Measurements from ENCODE around the gene CPT1B.
A peak's percentile ranks its signal among the peaks of the same experiment; 100 is the strongest.

CPT1B gene

DNA sequence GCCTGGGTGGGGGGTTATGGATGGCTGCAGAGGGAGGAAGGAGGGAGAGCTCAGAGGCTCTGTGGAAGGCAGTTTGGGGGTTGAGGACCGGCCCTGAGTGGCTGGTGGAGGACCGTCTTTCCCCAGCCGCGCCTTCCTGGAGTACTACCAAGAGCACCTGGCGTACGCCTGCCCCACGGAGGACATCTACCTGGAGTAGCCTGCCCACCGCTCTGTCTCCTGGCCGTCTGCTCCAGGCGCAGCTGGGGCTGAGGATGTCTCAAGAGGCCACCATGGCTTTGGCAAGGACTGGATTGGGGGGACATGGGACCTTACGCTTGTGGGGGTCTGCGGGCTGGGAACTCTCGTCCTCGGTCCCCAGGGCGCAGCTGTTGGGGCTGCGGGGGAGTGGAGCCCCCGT, 32.4 kb upstream of the CPT1B start:
- CTCF ChIA-PET: interaction anchor here (1.4 kb wide), 1 partner anchor 32 kb away, joined by 3 read pairs; no protein-coding TSS in a partner anchor
- H3K27ac ChIP-seq (ENCODE audit: extremely low read depth, low read depth, low read length): no peak overlapping the region
- TF ChIP-seq ZNF24 (tag by site-specific recombination; IDR thresholded peaks at IDR 0.05) (no peak), ZNF132 (tag by site-specific recombination; IDR thresholded peaks at IDR 0.05; ENCODE audit: borderline replicate concordance) (no peak), ZFP69B (tag by site-specific recombination; IDR thresholded peaks at IDR 0.05) (no peak), RBAK (tag by site-specific recombination; IDR thresholded peaks at IDR 0.05) (no peak), EGR2 (tag by site-specific recombination; IDR thresholded peaks at IDR 0.05; ENCODE audit: low read depth) (no peak), ZNF354C (tag by site-specific recombination; IDR thresholded peaks at IDR 0.05; ENCODE audit: borderline replicate concordance, low read depth) (no peak), ZNF214 (tag by site-specific recombination; IDR thresholded peaks at IDR 0.05; ENCODE audit: borderline replicate concordance) (no peak), ZBTB8A (tag by site-specific recombination; IDR thresholded peaks at IDR 0.05) (no peak), ZNF37A (tag by site-specific recombination; IDR thresholded peaks at IDR 0.05) (no peak), SP2 (tag by site-specific recombination; IDR thresholded peaks at IDR 0.05) (no peak), KLF8 (tag by site-specific recombination; IDR thresholded peaks at IDR 0.05) (no peak)
- TF ChIP-seq, protein P1, sequence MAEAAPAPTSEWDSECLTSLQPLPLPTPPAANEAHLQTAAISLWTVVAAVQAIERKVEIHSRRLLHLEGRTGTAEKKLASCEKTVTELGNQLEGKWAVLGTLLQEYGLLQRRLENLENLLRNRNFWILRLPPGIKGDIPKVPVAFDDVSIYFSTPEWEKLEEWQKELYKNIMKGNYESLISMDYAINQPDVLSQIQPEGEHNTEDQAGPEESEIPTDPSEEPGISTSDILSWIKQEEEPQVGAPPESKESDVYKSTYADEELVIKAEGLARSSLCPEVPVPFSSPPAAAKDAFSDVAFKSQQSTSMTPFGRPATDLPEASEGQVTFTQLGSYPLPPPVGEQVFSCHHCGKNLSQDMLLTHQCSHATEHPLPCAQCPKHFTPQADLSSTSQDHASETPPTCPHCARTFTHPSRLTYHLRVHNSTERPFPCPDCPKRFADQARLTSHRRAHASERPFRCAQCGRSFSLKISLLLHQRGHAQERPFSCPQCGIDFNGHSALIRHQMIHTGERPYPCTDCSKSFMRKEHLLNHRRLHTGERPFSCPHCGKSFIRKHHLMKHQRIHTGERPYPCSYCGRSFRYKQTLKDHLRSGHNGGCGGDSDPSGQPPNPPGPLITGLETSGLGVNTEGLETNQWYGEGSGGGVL (tag by site-specific recombination; IDR thresholded peaks at IDR 0.05): 0 out of 2 replicates have a peak, but pooled peaks have one; percentile 1
- TF ChIP-seq, protein P2, sequence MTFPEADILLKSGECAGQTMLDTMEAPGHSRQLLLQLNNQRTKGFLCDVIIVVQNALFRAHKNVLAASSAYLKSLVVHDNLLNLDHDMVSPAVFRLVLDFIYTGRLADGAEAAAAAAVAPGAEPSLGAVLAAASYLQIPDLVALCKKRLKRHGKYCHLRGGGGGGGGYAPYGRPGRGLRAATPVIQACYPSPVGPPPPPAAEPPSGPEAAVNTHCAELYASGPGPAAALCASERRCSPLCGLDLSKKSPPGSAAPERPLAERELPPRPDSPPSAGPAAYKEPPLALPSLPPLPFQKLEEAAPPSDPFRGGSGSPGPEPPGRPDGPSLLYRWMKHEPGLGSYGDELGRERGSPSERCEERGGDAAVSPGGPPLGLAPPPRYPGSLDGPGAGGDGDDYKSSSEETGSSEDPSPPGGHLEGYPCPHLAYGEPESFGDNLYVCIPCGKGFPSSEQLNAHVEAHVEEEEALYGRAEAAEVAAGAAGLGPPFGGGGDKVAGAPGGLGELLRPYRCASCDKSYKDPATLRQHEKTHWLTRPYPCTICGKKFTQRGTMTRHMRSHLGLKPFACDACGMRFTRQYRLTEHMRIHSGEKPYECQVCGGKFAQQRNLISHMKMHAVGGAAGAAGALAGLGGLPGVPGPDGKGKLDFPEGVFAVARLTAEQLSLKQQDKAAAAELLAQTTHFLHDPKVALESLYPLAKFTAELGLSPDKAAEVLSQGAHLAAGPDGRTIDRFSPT (tag by site-specific recombination; IDR thresholded peaks at IDR 0.05): no peak
- TF ChIP-seq, protein P3, sequence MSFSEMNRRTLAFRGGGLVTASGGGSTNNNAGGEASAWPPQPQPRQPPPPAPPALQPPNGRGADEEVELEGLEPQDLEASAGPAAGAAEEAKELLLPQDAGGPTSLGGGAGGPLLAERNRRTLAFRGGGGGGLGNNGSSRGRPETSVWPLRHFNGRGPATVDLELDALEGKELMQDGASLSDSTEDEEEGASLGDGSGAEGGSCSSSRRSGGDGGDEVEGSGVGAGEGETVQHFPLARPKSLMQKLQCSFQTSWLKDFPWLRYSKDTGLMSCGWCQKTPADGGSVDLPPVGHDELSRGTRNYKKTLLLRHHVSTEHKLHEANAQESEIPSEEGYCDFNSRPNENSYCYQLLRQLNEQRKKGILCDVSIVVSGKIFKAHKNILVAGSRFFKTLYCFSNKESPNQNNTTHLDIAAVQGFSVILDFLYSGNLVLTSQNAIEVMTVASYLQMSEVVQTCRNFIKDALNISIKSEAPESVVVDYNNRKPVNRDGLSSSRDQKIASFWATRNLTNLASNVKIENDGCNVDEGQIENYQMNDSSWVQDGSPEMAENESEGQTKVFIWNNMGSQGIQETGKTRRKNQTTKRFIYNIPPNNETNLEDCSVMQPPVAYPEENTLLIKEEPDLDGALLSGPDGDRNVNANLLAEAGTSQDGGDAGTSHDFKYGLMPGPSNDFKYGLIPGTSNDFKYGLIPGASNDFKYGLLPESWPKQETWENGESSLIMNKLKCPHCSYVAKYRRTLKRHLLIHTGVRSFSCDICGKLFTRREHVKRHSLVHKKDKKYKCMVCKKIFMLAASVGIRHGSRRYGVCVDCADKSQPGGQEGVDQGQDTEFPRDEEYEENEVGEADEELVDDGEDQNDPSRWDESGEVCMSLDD (tag by site-specific recombination; IDR thresholded peaks at IDR 0.05): 0 out of 2 replicates have a peak, but pooled peaks have one; percentile 3
- TF ChIP-seq, protein P4, sequence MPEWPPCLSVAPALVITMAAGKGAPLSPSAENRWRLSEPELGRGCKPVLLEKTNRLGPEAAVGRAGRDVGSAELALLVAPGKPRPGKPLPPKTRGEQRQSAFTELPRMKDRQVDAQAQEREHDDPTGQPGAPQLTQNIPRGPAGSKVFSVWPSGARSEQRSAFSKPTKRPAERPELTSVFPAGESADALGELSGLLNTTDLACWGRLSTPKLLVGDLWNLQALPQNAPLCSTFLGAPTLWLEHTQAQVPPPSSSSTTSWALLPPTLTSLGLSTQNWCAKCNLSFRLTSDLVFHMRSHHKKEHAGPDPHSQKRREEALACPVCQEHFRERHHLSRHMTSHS (tag by site-specific recombination; IDR thresholded peaks at IDR 0.05): no peak
- no peaks in the 10 kb centered on the region for H3K9me3 ChIP-seq (ENCODE audit: control insufficient read depth, insufficient read depth, low read depth, low read length)
- peaks cover 0 to 44% of the 10 kb centered on the region in 2 experiments; a peak in 1 of 3 replicates for H3K36me3 ChIP-seq (ENCODE audit: control insufficient read depth in 2 of 2, insufficient read depth in 1 of 2, low read length in 2 of 2)
- POLR2A ChIA-PET: no interaction called here
- H3K4me3 ChIP-seq (ENCODE audit: low read depth, low read length): no peak overlapping the region
- H3K4me1 ChIP-seq (ENCODE audit: control insufficient read depth, insufficient read depth, low read length): peaks cover 4% of the 10 kb centered on the region; the same call in 1 of the 2 replicates

DNA sequence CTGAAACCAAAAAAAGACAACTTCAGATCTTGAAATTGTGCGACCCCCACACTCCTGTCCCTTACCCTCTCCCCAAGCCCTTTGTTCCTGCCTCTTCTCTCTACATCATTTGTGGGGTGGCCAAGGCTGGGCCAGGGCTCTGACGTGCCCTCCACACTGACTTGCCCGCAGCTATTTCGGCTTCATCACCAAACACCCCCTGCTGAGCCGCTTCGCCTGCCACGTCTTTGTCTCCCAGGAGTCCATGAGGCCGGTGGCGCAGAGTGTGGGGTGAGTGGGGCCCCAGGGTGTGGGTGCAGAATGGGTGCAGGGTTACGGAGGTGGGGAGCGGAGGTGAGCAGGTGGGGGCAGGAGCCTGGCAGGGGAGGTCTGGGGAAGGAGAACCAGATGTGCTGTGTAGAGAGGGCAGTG, 31.8 kb upstream of the CPT1B start:
- H3K27ac ChIP-seq (ENCODE audit: extremely low read depth, low read depth, low read length): no peak overlapping the region
- H3K9me3 ChIP-seq (ENCODE audit: control insufficient read depth, insufficient read depth, low read depth, low read length): no peaks in the 10 kb centered on the region
- peaks cover 4% of the 10 kb centered on the region; the same call in 1 of the 2 replicates for H3K4me1 ChIP-seq (ENCODE audit: control insufficient read depth, insufficient read depth, low read length)
- no peak overlapping the region for H3K4me3 ChIP-seq (ENCODE audit: low read depth, low read length)
- POLR2A ChIA-PET: no interaction called here
- peaks cover 0 to 49% of the 10 kb centered on the region in 2 experiments; a peak in 1 of 3 replicates for H3K36me3 ChIP-seq (ENCODE audit: control insufficient read depth in 2 of 2, insufficient read depth in 1 of 2, low read length in 2 of 2)
- CTCF ChIA-PET: interaction anchor here (0.6 to 1.4 kb wide), 2 partner anchors 32 to 173 kb away, joined by 3 read pairs; no protein-coding TSS in a partner anchor
- TF ChIP-seq ZNF138 (tag by site-specific recombination; IDR thresholded peaks at IDR 0.05; ENCODE audit: borderline replicate concordance) (no peak), ZNF184 (tag by site-specific recombination; IDR thresholded peaks at IDR 0.05) (no peak)
- TF ChIP-seq, protein P5, sequence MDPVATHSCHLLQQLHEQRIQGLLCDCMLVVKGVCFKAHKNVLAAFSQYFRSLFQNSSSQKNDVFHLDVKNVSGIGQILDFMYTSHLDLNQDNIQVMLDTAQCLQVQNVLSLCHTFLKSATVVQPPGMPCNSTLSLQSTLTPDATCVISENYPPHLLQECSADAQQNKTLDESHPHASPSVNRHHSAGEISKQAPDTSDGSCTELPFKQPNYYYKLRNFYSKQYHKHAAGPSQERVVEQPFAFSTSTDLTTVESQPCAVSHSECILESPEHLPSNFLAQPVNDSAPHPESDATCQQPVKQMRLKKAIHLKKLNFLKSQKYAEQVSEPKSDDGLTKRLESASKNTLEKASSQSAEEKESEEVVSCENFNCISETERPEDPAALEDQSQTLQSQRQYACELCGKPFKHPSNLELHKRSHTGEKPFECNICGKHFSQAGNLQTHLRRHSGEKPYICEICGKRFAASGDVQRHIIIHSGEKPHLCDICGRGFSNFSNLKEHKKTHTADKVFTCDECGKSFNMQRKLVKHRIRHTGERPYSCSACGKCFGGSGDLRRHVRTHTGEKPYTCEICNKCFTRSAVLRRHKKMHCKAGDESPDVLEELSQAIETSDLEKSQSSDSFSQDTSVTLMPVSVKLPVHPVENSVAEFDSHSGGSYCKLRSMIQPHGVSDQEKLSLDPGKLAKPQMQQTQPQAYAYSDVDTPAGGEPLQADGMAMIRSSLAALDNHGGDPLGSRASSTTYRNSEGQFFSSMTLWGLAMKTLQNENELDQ (tag by site-specific recombination; IDR thresholded peaks at IDR 0.05; ENCODE audit: low read depth): no peak
- TF ChIP-seq, protein P6, sequence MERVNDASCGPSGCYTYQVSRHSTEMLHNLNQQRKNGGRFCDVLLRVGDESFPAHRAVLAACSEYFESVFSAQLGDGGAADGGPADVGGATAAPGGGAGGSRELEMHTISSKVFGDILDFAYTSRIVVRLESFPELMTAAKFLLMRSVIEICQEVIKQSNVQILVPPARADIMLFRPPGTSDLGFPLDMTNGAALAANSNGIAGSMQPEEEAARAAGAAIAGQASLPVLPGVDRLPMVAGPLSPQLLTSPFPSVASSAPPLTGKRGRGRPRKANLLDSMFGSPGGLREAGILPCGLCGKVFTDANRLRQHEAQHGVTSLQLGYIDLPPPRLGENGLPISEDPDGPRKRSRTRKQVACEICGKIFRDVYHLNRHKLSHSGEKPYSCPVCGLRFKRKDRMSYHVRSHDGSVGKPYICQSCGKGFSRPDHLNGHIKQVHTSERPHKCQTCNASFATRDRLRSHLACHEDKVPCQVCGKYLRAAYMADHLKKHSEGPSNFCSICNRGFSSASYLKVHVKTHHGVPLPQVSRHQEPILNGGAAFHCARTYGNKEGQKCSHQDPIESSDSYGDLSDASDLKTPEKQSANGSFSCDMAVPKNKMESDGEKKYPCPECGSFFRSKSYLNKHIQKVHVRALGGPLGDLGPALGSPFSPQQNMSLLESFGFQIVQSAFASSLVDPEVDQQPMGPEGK (tag by site-specific recombination; IDR thresholded peaks at IDR 0.05): no peak
- TF ChIP-seq, protein P2 (tag by site-specific recombination; IDR thresholded peaks at IDR 0.05): peak; percentile 58; the same call in 1 of the 2 replicates
